GM21737 (cell line): ENCODE data around the gene SCD.

Experiments
- ATAC-seq: cut with Tn5 transposase; IDR thresholded peaks from one replicate; pipeline ENCODE4 v1.9.1; 2021; ENCODE audit warnings: mild to moderate bottlenecking, moderate library complexity; ENCODE audit not compliant: unreplicated experiment

SCD gene

DNA sequence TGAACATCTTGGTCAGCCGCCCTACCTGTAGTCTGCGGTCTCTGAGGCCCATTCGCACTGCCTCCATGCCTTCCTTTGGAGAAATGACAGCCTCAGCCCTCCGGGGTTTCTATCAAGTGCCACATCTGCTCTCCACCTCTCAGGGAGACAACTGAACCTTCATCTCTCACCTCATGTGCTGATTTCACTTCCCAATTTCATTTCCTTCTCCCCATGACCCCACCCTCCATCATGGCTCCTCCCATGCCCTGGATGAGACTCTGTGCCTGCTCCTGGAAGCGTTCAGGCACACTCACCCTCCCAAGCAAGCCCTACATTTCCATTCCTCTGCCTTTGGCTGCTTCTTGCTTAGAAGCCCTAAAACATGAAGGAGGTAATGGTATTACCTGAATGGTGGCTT, 7.8 kb upstream of the SCD start:
- no peak for ATAC-seq

GRCh38 chr10:100340948-100341847, 5.8 kb upstream of the SCD start:
- no peak for ATAC-seq

- ATAC-seq, result no peak
These were observed 4.9 kb upstream of the SCD start for GRCh38 chr10:100341953-100342626.

DNA sequence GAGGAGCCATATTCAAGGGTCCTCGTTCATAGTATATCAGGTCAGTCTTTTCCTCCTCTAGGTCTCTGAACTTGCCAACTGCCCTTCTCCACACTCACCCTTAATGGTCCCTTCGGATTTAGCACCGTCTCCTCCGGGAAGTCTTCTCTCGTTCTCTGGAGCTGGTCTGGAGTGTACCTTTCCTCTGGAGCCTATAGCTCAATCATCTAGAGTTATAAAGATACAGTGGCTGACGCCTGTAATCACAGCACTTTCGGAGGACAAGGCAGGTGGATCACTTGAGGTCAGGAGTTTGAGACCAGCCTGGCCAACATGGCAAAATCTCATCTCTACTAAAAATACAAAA, 4.4 kb upstream of the SCD start:
- no peak for ATAC-seq

DNA sequence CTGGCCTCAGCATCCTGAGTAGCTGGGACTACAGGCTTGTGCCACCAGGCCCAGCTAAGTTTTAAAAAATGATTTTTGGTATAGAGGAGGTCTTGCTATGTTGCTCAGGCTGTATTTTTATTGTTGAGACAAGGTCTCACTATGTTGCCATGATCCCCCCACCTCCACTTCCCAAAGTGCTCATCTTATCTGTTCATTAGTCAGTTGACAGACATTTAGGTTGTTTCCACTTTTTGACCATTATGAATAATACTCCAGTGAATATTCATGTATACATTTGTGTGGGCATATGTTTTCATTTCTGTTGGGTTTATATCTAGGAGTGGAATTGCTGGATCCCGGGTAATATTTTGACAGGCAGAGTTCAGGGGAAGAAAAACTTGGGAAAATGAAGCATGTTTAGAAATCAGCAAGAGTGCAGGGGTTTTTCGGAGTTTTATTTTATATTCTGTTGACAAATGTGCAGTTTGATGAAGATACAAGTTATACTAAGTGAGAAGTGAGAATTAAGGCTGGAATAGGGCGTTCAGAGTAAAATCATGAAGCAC, 2.7 kb upstream of the SCD start:
- ATAC-seq, result no peak

- no peak for ATAC-seq
These were observed 1.3 kb upstream of the SCD start for GRCh38 chr10:100345570-100346330.

- ATAC-seq, result peak; percentile 59
These were observed 675 bp upstream of the SCD start for GRCh38 chr10:100346351-100346764.

- ATAC-seq, result no peak
These were observed 649 bp downstream of the SCD start for GRCh38 chr10:100347568-100348195.

DNA sequence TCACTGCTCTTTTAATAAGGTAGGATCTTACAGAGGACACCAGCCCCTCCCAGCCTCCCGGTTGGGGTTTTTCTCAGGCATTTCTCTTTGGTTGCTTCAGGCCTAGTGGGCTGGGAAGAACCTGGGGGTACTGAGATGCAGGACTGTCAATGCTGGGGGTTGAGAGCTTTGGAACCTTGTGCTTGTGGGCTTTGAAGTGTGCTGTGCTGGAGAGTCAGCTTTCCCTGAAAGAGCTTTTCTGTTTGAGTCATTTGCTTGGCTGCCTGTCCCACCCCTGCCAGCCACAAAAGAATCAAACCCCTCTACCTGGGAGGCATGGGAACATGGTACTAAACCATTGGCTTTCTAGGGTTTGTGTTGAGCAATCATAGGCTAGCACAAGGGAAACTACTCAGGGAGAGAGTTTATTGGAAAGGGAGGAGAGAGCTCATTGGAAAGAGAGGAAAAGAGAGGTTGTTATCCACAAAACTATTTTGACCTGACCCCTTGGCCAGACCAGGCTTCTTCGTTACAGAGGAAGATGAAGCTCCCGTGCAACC, 1.4 kb downstream of the SCD start:
- ATAC-seq, result no peak

GRCh38 chr10:100349087-100349486, 2.1 kb downstream of the SCD start:
- no peak for ATAC-seq

GRCh38 chr10:100349672-100350071, 2.6 kb downstream of the SCD start:
- no peak for ATAC-seq

- ATAC-seq, result no peak
These were observed 4.0 kb downstream of the SCD start for GRCh38 chr10:100350914-100351485.

DNA sequence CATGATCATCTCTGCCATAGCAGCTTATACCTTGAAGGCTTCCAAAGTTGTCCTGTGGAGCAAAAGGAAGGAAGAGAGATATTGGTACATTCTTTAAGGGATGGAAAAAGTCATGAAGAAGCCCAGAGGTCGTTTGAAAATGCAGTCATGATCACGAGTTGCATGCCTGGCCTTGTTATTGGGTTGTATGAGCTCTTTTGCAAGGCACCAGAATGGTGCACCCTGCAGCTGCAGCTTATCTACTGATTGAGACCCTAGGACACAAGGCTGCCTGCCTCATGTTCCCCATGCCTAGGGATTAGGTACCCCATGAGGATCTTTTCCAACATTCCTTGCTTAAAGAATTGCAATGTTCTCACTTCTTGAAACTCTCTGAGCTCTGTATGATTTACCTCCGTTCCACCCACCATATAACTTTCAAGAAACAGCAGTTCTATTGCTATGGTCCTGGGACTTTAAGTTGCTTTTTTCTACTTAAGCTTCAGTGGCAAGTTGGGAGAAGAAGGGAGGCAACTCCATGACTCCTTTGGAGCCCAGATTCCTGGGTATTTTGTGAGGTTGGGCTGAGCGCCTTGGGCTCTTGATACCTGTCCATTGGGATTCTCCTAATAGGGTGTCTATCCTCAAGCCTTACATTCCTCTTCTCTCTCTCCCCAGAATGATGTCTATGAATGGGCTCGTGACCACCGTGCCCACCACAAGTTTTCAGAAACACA, 6.9 kb downstream of the SCD start:
- ATAC-seq, result no peak

DNA sequence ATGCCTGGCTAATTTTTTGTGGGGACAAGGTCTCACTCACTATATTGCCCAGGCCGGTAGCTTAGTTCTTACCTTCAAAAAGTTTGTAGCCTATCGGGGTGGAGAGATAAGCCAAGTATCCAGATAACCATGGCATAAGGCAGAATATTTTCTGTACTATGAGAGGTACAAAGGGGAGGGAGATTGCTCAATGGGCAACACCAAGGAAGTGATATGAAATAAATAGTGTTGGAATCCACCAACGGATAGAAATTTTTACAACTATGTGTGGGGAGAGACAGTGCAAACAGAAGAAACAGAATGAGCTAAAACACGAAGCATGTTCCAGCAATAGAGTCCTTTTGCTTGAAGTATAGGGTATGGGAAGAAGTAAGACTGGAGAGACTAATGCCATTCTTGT, 8.1 kb downstream of the SCD start:
- ATAC-seq, result no peak

DNA sequence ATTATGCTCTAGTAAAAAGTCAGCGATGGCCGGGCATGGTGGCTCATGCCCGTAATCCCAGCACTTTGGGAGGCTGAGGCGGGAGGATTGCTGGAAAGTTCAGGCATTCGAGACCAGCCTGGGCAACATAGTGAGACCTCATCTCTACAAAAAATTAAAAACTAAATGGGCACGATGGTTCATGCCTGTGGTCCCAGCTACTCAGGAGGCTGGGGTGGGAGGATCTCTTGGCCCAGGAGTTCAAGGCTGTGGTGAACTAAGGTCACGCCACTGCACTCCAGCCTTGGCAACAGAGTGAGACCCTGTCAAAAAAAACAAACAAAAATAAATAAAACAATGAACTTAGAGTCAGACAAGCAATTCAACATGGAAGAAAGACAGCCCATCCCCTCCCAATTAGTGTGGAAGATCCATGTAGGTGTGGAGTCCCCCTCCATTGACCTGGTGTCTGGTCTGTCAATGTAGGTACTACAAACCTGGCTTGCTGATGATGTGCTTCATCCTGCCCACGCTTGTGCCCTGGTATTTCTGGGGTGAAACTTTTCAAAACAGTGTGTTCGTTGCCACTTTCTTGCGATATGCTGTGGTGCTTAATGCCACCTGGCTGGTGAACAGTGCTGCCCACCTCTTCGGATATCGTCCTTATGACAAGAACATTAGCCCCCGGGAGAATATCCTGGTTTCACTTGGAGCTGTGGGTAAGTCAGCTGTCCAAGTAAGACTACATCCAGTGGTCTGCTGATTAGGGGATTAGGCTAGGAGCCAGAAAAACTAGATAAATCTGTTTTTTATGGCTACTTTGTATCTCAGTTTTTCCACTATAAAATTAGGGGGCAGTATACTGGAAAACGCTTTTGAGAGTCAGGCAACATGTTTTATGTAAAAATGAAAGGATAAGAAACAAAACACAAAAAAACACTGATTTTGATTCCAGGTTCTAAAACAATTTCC, 9.3 kb downstream of the SCD start:
- ATAC-seq, result no peak

- ATAC-seq, result no peak
These were observed 10.2 kb downstream of the SCD start for GRCh38 chr10:100357059-100357858.

GRCh38 chr10:100359030-100359432, 12.0 kb downstream of the SCD start:
- no peak for ATAC-seq
